K562 (cell line): ENCODE measurements around the gene XRRA1. TPM values are rescaled to one million over a fixed set of nuclear protein-coding genes. Genes with fewer than 3 reads are reported as not detected.

Experiments used
- ATAC-seq: fragments of 200-7000 bp; cut with Tn5 transposase; 3 replicates; pipeline ENCODE4 v1.9.1; 2020; ENCODE audit warnings: moderate library complexity
- BruUV-seq: library from RNA; stranded (reverse); fragments of 400-500 nt; replicated peaks from 2 replicates; lab custom pipeline; 2021; lab: Mats Ljungman, UMichigan
- CTCF ChIA-PET: fragments of 300-600 bp; formaldehyde crosslinking; extraction: SDS; loops from one replicate; lab custom pipeline; 2021; ENCODE audit warnings: low intra/inter-chr PET ratio; lab: Yijun Ruan, JAX
- POLR2A ChIA-PET: fragments of 300-600, 350-650 bp; sonication (Branson Sonifier 250); formaldehyde crosslinking; extraction: SDS; loops from one replicate; lab custom pipeline; 2021; ENCODE audit warnings: antibody characterized with exemption, inconsistent platforms; lab: Yijun Ruan, JAX
- DNase-seq, 4 experiments: peaks; one replicate each; pipeline versions ENCODE4 v3.0.0 to v3.0.0-alpha.2; 2011 to 2018; ENCODE audit warnings: low spot score in 3 of 4, mixed read lengths in 3 of 4; ENCODE audit errors: extremely low read depth in 1 of 4
- FAIRE-seq: peaks from 2 replicates; lab custom pipeline; 2011; peaks lifted over from hg19 to GRCh38; lab: Jason Lieb, UNC
- H2AFZ ChIP-seq: 2 replicates; pipeline ENCODE4 v1.6.0; 2011; ENCODE audit warnings: low read depth, low read length, control low read depth, inconsistent platforms
- H3K27ac ChIP-seq: fragments of 200-600 bp; 3 replicates; pipeline ENCODE4 v1.8.0; 2011; ENCODE audit warnings: low read depth, mild to moderate bottlenecking, control low read depth, inconsistent platforms, low read length, moderate library complexity, mixed read lengths; ENCODE audit errors: extremely low read depth
- H3K27me3 ChIP-seq, 2 experiments: fragments of 300-600 bp in 1 of 2; 2 replicates in 1 of 2; 3 replicates in 1 of 2; pipeline versions ENCODE4 v1.6.0 to v1.8.0; 2011; ENCODE audit warnings: inconsistent platforms in 2 of 2, low read length in 2 of 2, mild to moderate bottlenecking in 1 of 2, mixed read lengths in 1 of 2, moderate library complexity in 1 of 2; ENCODE audit not compliant: control insufficient read depth in 2 of 2, insufficient read depth in 2 of 2
- H3K36me3 ChIP-seq: fragments of 300-600 bp; 3 replicates; pipeline ENCODE4 v1.8.0; 2011; ENCODE audit warnings: mild to moderate bottlenecking, low read length, inconsistent platforms; ENCODE audit not compliant: control insufficient read depth, insufficient read depth
- H3K4me1 ChIP-seq, 2 experiments: fragments of 200-600 bp in 1 of 2; replicated peaks in 1 of 2; 2 replicates in 1 of 2; 3 replicates in 1 of 2; pipeline versions ENCODE4 v1.5.1 to v1.8.0; 2011; ENCODE audit warnings: inconsistent platforms in 2 of 2, low read length in 2 of 2, mild to moderate bottlenecking in 1 of 2, mixed read lengths in 1 of 2, moderate library complexity in 1 of 2; ENCODE audit not compliant: control insufficient read depth in 2 of 2, insufficient read depth in 2 of 2
- H3K4me2 ChIP-seq: 2 replicates; pipeline ENCODE4 v1.6.1; 2011; ENCODE audit warnings: low read length, control low read depth, inconsistent platforms, mixed read lengths; ENCODE audit not compliant: insufficient read depth
- H3K4me3 ChIP-seq: fragments of 200-600 bp; sonication (generic), shearing (Covaris generic); 2 replicates; pipeline ENCODE4 v1.5.1; 2016; ENCODE audit warnings: control low read depth, inconsistent platforms
- H3K79me2 ChIP-seq: fragments of 200-600 bp; 3 replicates; pipeline ENCODE4 v1.8.0; 2011; ENCODE audit warnings: low read length, inconsistent platforms; ENCODE audit not compliant: control insufficient read depth, insufficient read depth
- H3K9ac ChIP-seq, 2 experiments: 2 replicates each; pipeline versions ENCODE4 v1.6.0 to v1.6.1; 2011; ENCODE audit warnings: low read depth in 2 of 2, low read length in 2 of 2, control low read depth in 1 of 2, inconsistent platforms in 1 of 2, mild to moderate bottlenecking in 1 of 2, mixed read lengths in 1 of 2; ENCODE audit not compliant: insufficient read depth in 1 of 2
- H3K9me1 ChIP-seq: one replicate; pipeline ENCODE4 v1.6.0; 2011; ENCODE audit warnings: inconsistent platforms, mild to moderate bottlenecking, low read length, moderate library complexity; ENCODE audit not compliant: control insufficient read depth, insufficient read depth
- H3K9me3 ChIP-seq: replicated peaks from 2 replicates; pipeline ENCODE4 v1.5.1; 2011; ENCODE audit warnings: low read depth, low read length, inconsistent platforms; ENCODE audit not compliant: control insufficient read depth, insufficient read depth
- H4K20me1 ChIP-seq: replicated peaks from 2 replicates; pipeline ENCODE4 v1.6.1; 2011; ENCODE audit warnings: low read length, inconsistent platforms, mixed read lengths; ENCODE audit not compliant: control insufficient read depth, insufficient read depth
- BCOR ChIP-seq: fragments of 450-650 bp; IDR thresholded peaks from 2 replicates; pipeline ENCODE4 v1.6.1; 2016
- CC2D1A ChIP-seq: fragments of 450-650 bp; IDR thresholded peaks from 2 replicates; pipeline ENCODE4 v1.6.1; 2017; ENCODE audit warnings: mild to moderate bottlenecking
- ERF ChIP-seq: fragments of 450-650 bp; formaldehyde crosslinking; IDR thresholded peaks from 2 replicates; pipeline ENCODE4 v1.4.0; 2020; ENCODE audit warnings: mild to moderate bottlenecking, mixed read lengths
- HMGN3 ChIP-seq: IDR thresholded peaks from 2 replicates; pipeline ENCODE4 v1.6.1; 2011; ENCODE audit warnings: borderline replicate concordance, low read depth, mild to moderate bottlenecking, mixed read lengths, low read length; ENCODE audit not compliant: insufficient read length; ENCODE audit errors: extremely low read depth
- MCM3 ChIP-seq: fragments of 450-650 bp; IDR thresholded peaks from 2 replicates; pipeline ENCODE4 v1.6.1; 2016
- MEIS2 ChIP-seq: fragments of 450-650 bp; IDR thresholded peaks from 2 replicates; pipeline ENCODE4 v1.6.1; 2014; ENCODE audit warnings: mild to moderate bottlenecking; ENCODE audit not compliant: partially characterized antibody
- NFE2 ChIP-seq: IDR thresholded peaks from 2 replicates; pipeline ENCODE4 v1.6.1; 2014; ENCODE audit warnings: antibody characterized with exemption, low read depth
- NFXL1 ChIP-seq: fragments of 450-650 bp; formaldehyde crosslinking; IDR thresholded peaks from 2 replicates; pipeline ENCODE4 v1.4.0; 2021; ENCODE audit warnings: mild to moderate bottlenecking
- ZNF764 ChIP-seq: fragments of 250-450 bp; sonication (Bioruptor Pico); IDR thresholded peaks from 2 replicates; pipeline ENCODE4 v1.4.0; 2020; ENCODE audit warnings: low read depth, mild to moderate bottlenecking, moderate library complexity
- ZSCAN29 ChIP-seq: fragments of 450-650 bp; IDR thresholded peaks from 2 replicates; pipeline ENCODE4 v1.6.1; 2017
- in situ Hi-C: fragments of 300-500 bp; cut with MboI; formaldehyde crosslinking; loops from 4 replicates; pipeline ENCODE4 v1.15.0; 2018; ENCODE audit warnings: inconsistent platforms, mixed read lengths
- intact Hi-C: fragments of 100-400 bp; cut with micrococcal nuclease; formaldehyde crosslinking; loops from 2 replicates; pipeline ENCODE4 v1.14.2; 2022
- polyA plus RNA-seq, 8 experiments: library from polyadenylated mRNA; depleted of rRNA in 4 of 8; stranded (reverse) in 5 of 8; unstranded in 3 of 8; fragments of >200 nt; fragmentation: Nextera tagmentation in 2 of 8; fragmentation: Illumina TruSeq in 1 of 8; extraction: Ambion mirVana in 2 of 8; extraction: Trizol in 1 of 8; gene quantifications; 2 replicates each; pipeline versions ENCODE4 v1.2.1 to v1.2.3, GENCODE V29; 2011 to 2014; ENCODE audit warnings: inconsistent platforms in 1 of 8, missing spikeins in 1 of 8
- total RNA-seq, 7 experiments: library from RNA; depleted of rRNA in 6 of 7; stranded (reverse); fragments of >200 nt in 6 of 7; fragmentation: Illumina TruSeq in 2 of 7; extraction: Trizol in 2 of 7; gene quantifications; 2 replicates each; pipeline versions ENCODE4 v1.2.1 to v1.2.3, GENCODE V29; 2011 to 2021; ENCODE audit warnings: low replicate concordance in 1 of 7
- TF ChIP-seq, protein P1 (sequence below): fragments of 250-450 bp; sonication (Bioruptor Pico); IDR thresholded peaks from 2 replicates; pipeline ENCODE4 v1.4.0; 2020; ENCODE audit warnings: mild to moderate bottlenecking, moderate library complexity
- TF ChIP-seq, protein P2 (sequence below): fragments of 450-650 bp; conservative IDR thresholded peaks from 2 replicates; pipeline ENCODE4 v1.6.1; 2016; ENCODE audit warnings: missing genetic modification characterization, low read depth, mild to moderate bottlenecking, missing compliant biosample characterization, moderate library complexity
- TF ChIP-seq, protein P3 (sequence below): fragments of 250-450 bp; sonication (Bioruptor Pico); IDR thresholded peaks from 2 replicates; pipeline ENCODE4 v1.5.0; 2021; ENCODE audit warnings: mild to moderate bottlenecking, moderate library complexity
- TF ChIP-seq, protein P4 (sequence below): IDR thresholded peaks from 2 replicates; pipeline ENCODE4 v1.6.1; 2016; ENCODE audit warnings: missing genetic modification characterization, missing compliant biosample characterization

Gene XRRA1
- total and polyA plus RNA-seq, 9 of the 15 experiments (the other 6 are each of a cell fraction or from before 2014, with no cell fraction given): 5.0 to 22.5 (median 16.0) TPM

DNA sequence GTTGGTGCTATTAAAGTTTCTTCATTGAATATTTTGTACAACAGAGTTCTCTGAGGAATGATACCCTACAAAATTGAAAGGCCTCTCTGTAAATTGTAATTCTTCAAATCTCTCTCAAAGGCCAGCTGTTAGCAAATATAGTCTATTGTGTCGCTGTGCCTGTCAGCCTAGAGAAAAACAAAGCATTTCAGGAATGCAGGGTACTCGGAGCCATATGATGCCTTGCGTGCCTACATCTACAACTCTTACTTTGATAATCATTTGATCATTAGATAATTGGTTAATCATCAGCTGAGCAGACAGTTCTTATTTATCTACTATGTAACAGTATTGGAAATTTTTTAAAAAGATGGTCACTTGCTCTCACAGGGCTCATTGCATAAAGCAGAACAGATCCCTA lies 132.9 kb downstream of the XRRA1 start (continued):
- TF ChIP-seq, protein P1, sequence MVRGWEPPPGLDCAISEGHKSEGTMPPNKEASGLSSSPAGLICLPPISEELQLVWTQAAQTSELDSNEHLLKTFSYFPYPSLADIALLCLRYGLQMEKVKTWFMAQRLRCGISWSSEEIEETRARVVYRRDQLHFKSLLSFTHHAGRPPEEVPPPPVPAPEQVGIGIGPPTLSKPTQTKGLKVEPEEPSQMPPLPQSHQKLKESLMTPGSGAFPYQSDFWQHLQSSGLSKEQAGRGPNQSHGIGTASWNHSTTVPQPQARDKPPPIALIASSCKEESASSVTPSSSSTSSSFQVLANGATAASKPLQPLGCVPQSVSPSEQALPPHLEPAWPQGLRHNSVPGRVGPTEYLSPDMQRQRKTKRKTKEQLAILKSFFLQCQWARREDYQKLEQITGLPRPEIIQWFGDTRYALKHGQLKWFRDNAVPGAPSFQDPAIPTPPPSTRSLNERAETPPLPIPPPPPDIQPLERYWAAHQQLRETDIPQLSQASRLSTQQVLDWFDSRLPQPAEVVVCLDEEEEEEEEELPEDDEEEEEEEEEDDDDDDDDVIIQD (CRISPR knock-in tag): no peak
- TF ChIP-seq MCM3 (no peak), NFE2 (no peak)

DNA sequence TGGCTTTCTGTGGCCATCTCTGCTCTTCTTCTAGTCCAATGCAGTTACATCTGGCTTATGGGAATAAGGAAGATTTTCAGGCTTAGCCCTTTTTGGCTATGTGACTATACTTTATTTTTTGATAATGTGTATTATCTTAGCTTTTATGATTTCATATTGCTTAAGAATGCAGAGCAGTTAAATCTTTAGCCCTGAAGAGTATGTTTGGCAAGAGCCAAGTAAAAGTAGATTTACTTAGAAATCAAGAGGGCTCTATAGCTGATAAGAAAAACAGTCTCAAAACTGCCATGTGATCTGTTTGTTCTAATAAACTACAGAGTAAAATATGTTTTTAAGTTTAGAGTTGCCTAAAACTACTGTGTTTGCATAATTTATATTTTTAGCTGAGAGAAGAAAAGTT lies 139.1 kb downstream of the XRRA1 start:
- H2AFZ ChIP-seq: no peak overlapping the region
- no peak for FAIRE-seq
- no peaks in the 10 kb centered on the region for H3K9me3 ChIP-seq
- no peak overlapping the region for H3K4me3 ChIP-seq
- H3K9me1 ChIP-seq: peaks cover 2% of the 10 kb centered on the region
- no peak overlapping the region for H3K9ac ChIP-seq
- peaks cover 0 to 14% of the 10 kb centered on the region in 2 experiments; a peak in 2 of 5 replicates for H3K4me1 ChIP-seq
- ATAC-seq: no peak
- no peak for DNase-seq
- H3K27ac ChIP-seq: no peak overlapping the region
- ChIA-PET CTCF (no interaction called here), POLR2A (no interaction called here)
- in situ Hi-C loops (no loop called here), intact Hi-C loops (no loop called here)
- no peaks in the 10 kb centered on the region for H3K27me3 ChIP-seq
- no TSS peak for BruUV-seq
- H4K20me1 ChIP-seq: no peaks in the 10 kb centered on the region
- H3K4me2 ChIP-seq: no peak overlapping the region
- H3K36me3 ChIP-seq: peaks cover 25% of the 10 kb centered on the region; the same call in 1 of the 3 replicates
- peaks cover 37% of the 10 kb centered on the region for H3K79me2 ChIP-seq
- no peak for TF ChIP-seq HMGN3
- no peak for TF ChIP-seq ZSCAN29
- TF ChIP-seq, protein P2, sequence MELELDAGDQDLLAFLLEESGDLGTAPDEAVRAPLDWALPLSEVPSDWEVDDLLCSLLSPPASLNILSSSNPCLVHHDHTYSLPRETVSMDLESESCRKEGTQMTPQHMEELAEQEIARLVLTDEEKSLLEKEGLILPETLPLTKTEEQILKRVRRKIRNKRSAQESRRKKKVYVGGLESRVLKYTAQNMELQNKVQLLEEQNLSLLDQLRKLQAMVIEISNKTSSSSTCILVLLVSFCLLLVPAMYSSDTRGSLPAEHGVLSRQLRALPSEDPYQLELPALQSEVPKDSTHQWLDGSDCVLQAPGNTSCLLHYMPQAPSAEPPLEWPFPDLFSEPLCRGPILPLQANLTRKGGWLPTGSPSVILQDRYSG (tag): no peak
- TF ChIP-seq, protein P3, sequence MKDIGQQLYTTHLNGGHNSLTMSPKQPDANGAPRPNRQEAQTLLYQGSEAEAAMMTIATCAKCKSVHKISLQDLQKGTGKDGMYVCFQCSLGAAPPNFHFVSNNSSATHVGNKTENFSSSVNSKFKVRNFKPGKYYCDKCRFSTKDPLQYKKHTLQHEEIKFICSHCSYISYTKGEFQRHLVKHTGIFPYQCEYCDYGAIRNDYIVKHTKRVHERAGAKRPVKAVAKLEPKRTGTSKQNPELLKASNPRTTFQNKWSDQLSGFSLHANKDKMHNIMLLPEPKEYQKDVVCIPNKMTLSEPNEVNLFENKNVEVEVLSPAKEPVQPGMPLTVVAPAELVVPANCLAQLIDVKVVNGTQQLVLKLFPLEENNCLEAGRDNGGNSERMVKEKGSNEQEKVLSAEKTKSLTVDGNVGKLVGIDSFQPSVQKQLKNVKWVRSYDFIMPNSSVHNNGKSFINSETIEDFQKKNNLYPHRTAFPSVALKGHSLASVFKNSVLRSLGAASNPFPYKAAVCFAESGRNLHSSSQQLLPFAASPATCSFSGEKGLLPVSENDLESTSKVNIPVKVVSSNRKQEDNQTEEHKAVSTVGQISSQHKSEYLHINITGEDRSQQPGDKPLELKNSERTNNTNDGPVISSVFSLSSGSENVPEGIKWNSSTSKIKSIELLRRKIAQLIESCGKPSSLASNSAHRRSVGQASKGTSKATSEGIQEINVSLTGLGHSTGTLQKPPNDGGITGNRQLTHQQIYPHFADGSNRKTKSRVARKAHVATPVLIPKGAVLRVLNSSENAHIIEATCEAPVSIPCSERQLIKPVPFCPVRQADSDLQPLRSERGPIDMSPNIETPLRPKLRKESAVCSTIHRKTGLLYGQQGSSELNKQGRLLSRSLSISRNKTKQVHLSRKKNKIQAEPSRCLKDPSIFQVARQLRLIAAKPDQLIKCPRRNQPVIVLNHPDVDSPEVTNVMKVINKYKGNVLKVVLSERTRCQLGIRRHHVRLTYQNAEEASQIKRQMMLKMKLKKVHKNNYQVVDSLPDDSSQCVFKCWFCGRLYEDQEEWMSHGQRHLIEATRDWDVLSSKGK (CRISPR knock-in tag): no peak
- TF ChIP-seq BCOR: no peak
- TF ChIP-seq, protein P4, sequence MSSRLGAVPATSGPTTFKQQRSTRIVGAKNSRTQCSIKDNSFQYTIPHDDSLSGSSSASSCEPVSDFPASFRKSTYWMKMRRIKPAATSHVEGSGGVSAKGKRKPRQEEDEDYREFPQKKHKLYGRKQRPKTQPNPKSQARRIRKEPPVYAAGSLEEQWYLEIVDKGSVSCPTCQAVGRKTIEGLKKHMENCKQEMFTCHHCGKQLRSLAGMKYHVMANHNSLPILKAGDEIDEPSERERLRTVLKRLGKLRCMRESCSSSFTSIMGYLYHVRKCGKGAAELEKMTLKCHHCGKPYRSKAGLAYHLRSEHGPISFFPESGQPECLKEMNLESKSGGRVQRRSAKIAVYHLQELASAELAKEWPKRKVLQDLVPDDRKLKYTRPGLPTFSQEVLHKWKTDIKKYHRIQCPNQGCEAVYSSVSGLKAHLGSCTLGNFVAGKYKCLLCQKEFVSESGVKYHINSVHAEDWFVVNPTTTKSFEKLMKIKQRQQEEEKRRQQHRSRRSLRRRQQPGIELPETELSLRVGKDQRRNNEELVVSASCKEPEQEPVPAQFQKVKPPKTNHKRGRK: no peak
- no peak for TF ChIP-seq MEIS2
- no peak for TF ChIP-seq NFXL1 (CRISPR knock-in tag)
- no peak for TF ChIP-seq CC2D1A
- no peak for TF ChIP-seq ZNF764 (CRISPR knock-in tag)
- TF ChIP-seq ERF: no peak
